ENCODE results near the gene NTHL1.

The NTHL1 gene

DNA sequence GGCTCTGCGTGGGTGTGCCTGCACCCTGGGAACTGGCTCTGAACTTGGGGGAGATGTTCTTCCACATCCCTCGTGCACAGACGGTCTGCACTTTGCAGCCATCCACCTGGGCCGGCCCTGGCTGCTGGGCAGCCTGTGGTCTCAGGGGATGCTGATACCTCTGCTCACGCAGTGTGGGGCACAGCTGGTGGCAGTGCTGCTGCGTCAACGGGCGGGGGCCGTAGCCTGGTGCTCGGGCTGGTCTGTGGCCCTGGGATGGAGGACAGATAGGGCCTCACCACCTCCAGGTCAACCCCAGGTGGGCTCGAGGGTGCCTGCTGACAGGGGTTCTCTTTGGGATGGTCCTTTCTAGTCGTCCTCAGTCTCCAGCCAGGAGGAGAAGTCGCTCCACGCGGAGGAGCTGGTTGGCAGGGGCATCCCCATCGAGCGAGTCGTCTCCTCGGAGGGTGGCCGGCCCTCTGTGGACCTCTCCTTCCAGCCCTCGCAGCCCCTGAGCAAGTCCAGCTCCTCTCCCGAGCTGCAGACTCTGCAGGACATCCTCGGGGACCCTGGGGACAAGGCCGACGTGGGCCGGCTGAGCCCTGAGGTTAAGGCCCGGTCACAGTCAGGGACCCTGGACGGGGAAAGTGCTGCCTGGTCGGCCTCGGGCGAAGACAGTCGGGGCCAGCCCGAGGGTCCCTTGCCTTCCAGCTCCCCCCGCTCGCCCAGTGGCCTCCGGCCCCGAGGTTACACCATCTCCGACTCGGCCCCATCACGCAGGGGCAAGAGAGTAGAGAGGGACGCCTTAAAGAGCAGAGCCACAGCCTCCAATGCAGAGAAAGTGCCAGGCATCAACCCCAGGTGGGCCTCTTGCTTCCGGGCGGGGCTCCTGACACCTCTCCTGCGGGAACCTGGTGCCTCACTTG lies 36.5 kb upstream of the NTHL1 start:
- DNase-seq: no peak

DNA sequence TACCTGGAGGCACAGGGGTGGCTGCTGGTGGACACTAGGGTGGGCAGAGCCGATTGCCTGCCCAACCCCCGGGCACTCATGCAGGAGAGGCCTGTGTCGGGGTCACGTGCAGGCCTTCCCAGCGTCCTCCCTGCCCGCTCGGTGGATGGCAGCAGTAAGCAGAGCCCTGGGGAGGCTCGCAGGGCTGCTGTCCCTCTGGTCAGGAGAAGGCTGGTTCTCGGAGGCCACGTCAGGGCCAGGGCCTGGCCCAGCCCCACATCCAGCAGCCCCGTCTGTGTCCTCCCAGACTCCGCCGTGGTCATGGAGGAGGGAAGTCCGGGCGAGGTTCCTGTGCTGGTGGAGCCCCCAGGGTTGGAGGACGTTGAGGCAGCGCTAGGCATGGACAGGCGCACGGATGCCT lies 35.8 kb upstream of the NTHL1 start:
- no peak for DNase-seq

DNA sequence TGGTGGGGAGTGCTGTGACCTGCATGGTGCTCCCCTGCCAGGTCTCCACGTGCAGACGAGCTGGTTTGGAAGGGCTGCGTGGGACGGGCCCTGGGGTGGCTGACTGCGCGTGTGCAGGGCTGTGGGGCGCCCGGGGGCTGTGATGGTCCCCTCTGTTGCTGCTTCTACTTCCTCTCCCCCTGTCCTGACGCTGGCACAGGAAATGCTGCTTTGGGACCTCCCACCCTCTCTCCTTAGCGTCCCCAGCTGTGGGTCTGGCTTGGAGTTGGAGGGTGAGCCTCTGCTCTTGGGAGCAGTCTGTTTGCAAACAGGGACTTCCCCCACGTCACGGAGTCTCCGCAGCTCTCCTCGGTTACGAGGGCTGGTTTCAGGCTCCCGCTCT lies 35.3 kb upstream of the NTHL1 start:
- DNase-seq: no peak

DNA sequence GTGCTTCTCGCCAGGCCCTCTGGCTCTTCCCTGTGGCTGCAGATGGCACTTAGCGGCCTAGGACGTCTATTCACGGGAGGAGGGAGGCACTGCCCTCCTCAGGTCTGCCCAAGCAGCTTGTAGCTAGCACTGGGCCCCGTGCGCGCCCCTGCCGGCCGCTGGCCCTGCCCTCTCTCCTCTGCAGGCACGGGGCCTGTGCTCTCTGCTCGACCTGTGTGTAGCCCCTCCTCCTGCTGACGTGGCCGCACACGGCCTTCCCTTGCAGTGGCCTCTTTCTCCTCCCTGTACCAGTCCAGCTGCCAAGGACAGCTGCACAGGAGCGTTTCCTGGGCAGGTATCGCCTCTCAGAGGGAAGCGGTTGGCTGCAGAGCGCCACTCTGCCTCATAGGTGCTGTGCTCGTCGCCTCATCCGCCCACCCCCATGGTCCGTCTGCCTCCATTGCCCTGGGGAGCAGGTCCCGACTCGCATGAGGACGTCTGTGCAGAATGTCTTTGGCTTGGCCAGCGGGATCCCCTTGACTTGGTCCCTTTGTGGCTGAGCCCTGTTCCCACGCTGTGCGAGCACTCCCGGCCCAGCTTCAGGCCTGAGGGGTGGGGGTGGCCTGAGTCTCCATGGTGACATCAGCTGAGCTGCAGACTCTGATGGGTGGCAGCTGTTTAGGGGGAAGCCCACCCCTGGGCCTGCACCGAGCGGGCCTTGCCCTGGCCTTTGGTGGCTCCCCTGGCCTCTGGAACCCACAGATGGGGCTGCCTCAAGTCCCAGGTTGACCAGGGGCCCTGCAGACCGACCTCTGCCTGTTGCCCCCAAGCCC lies 34.7 kb upstream of the NTHL1 start:
- DNase-seq: no peak

DNA sequence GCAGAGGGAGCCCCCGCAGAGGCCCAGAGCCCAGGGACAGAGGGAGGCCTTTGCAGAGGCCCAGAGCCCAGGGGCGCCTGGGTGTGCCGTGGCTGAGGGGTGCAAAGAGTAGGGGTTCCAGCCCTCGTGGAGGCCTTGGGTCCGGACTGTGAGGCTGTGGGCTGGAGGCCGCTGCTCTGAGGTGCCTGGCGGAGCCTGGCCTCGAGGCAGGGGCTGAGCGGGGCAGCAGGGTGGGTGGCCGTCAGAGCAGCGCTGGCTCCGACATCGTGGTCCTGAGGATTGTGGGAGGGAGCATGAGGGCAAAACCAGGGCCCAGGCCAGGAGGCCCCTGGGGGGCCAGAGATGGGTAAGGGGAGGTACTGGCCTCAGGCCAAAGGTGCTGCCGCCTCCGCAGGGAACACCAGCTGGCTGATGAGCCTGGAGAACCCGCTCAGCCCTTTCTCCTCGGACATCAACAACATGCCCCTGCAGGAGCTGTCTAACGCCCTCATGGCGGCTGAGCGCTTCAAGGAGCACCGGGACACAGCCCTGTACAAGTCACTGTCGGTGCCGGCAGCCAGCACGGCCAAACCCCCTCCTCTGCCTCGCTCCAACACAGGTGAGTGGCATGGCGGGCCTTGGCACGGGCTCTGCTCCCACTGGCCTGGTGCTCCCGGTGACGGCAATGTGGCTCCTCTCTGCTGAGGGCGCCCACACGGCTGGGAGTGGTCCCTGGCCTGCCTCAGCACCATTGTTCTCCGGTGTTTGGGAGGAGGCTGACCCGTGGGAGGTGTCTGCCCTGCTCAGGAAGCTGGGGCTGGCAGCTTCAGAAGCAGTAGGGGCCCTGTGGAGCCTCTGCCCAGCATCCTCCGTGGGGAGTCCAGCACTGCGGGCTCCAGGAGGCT lies 33.8 kb upstream of the NTHL1 start:
- DNase-seq: no peak

DNA sequence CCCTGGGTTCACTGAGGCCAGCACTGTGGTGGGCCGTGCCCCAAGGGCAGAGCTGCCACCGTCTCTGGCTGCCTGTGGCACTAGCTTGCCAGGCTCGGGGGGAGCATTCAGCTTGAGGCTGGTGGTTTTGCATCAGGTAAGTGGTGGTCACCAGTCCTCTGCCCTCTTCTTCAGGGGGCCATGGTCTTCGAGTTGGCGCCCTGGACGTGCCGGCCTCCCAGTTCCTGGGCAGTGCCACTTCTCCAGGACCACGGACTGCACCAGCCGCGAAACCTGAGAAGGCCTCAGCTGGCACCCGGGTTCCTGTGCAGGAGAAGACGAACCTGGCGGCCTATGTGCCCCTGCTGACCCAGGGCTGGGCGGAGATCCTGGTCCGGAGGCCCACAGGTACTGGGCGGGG lies 32.4 kb upstream of the NTHL1 start:
- DNase-seq: no peak

DNA sequence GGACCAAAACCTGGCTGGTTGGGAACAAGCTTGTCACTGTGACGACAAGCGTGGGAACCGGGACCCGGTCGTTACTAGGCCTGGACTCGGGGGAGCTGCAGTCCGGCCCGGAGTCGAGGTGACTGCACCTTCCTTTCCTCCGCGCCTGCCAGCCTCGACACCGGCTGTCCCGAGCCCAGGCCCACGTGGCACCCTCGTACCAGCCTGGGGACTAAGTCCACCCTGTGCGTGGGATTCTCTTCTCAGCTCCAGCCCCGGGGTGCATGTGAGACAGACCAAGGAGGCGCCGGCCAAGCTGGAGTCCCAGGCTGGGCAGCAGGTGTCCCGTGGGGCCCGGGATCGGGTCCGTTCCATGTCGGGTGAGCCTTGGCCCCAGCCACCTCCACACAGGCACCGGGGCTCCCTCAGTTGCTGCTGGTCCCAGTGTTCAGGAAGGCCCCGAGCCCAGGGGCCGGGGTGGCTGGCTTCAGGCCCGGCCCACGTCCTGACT lies 31.7 kb upstream of the NTHL1 start:
- no peak for DNase-seq

DNA sequence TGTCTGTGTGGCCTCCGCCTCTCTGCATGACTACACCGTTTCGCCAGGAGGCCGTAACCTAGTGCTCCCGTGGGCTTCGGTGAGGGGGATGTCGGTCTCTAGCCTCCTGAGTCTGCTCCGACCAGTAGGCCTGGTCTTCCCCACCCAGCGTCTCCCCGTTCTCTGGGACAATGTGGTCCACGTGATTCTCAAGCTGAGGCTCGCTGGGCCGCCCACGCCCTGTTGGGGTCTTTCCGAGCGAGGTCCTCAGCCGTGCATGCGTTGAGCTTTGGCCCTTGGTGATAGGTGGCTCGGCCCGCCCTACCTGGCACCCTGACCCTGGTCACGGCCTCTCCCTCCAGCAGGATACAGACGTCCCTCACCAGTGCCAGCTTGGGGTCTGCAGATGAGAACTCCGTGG lies 31.1 kb upstream of the NTHL1 start:
- DNase-seq: no peak

DNA sequence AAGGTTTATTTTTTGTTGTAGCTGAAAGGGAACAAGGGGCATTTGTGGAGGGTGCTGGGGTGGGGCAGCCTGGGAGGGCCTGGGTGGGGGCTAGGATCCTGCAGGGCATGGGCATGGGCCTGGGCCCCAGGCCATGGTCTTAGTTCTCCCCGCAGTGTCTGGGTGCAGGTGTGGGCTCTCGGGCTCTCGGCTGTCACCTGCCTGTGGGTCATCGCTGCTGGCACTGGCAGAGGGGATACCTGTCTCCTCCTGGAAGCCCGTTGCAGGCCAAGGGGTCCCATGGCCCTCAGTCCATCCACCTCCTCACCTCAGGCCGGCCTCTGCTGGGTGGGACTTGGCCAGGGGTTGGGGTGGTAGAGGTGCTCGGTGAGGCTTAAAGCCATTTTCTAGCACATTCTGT lies 30.5 kb upstream of the NTHL1 start:
- DNase-seq: no peak

DNA sequence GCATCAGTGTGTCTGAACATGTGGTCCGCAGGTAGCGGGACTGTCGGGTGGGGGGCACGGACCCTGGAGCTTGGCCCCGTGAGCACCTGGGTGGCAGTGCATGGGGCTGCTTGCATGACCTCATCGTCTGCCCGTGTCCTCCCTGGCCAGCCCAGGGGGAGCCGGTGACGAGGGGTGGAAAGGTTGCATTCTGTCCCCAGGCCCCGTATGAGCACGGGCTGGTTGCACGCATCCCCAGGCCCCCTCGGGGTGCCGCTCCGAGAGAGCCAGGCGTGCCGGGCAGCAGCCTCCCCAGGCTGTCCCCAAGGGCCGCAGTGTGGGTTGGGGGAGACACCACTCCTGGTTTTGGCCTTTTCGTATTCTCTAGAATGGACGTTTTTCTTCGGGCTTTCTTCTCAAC lies 30.1 kb upstream of the NTHL1 start:
- no peak for DNase-seq

DNA sequence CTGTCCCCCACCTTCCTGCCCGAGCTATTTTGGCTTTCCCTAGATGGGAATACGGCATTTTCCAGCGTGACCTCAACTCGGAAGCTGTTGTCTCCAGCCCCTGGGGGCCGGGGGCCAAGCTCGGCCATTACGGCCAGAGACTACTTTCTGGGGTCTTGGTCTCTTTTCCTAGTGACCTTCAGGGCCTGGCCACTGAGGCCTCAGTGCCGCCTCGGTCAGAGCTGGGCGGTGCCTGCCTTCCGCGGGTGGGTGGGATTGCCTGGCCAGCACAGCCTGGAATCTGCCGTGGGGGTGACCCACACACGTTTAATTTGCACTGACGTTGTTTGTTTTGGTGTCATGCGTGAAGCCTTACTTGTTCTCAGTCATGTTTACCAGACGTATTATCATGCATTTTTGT lies 29.4 kb upstream of the NTHL1 start:
- DNase-seq: no peak

DNA sequence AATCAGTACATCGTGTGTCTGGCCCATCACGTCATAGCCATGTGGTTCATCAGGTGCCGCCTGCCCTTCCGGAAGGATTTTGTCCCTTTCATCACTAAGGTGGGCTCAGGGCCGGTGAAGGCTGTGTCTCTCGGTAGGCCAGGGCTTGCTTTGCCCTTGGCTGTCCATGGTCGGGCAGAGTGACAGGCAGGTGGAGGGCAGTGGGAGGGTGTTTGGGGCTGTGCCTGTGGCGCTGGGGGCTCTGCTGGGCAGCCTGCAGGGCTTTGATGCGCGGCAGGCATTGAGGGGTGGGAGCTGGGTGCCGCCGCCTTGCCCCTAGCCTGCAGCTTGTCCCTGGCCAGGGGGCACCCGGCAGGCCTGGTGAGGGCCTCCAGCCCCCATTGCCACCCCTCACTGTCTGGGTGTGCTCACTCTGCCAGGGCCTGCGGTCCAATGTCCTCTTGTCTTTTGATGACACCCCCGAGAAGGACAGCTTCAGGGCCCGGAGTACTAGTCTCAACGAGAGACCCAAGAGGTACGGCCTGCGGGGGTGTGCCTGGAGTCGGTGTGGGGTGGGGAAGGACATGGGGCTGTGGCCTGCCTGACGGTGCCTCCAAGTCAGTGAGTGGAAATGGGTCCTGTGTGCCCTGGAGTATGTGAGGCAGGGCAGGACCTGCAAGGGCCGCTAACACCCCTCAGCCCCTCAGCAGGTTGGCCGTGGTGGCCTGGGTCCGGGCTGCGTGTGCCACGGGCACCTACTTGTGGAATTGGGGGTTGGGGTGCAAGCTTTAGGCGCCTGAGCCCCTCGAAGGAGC lies 28.6 kb upstream of the NTHL1 start:
- no peak for DNase-seq

DNA sequence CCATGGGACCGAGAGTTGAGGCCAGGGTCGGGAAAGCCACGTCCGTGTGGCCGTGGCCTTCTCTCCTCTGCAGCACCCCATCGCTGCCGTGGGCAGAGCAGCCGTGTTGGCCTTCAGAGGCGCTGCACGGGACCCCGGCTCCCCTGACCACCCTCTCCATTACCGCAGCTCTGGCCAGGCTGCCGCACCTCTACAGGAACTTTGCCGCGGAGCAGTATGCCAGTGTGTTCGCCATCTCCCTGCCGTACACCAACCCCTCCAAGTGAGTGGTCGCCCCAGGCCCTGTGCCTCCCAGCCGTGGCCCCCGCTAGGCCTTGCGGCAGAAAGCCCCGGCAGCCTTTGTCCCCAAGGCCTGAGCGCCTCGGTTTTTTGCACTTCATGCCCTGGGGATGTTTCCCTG lies 28.0 kb upstream of the NTHL1 start:
- DNase-seq: no peak

DNA sequence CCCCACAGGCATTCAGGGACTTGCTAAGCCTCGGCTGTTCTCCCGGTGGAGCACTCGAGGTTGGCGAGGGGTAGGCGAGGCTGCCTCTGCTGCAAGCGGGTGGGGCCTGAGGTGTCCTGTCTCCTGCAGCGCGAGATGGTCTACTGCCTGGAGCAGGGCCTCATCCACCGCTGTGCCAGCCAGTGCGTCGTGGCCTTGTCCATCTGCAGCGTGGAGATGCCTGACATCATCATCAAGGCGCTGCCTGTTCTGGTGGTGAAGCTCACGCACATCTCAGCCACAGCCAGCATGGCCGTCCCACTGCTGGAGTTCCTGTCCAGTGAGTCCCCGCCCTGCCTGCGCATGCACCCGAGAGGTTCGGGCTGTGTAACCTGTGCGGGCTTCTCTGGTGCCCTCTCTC lies 26.4 kb upstream of the NTHL1 start:
- no peak for DNase-seq

DNA sequence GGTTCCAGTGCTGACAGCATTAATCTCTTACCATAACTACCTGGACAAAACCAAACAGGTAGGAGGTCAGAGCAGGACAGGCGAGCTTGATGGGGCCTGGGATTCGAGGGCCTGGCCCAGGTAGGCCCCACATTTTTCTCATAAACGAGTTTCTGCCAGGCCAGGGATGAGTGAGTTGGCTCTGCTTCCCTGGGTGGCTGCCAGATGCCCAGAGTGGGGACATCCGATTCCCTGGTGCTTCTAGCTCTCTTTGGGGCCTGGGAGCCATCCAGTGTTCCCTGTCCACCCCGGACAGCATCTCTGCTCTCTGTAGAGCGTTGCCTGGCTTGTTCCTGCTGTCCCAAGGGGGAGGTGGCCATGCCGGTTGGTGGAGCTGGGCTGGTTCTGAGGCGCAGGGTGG lies 25.3 kb upstream of the NTHL1 start:
- DNase-seq: no peak

DNA sequence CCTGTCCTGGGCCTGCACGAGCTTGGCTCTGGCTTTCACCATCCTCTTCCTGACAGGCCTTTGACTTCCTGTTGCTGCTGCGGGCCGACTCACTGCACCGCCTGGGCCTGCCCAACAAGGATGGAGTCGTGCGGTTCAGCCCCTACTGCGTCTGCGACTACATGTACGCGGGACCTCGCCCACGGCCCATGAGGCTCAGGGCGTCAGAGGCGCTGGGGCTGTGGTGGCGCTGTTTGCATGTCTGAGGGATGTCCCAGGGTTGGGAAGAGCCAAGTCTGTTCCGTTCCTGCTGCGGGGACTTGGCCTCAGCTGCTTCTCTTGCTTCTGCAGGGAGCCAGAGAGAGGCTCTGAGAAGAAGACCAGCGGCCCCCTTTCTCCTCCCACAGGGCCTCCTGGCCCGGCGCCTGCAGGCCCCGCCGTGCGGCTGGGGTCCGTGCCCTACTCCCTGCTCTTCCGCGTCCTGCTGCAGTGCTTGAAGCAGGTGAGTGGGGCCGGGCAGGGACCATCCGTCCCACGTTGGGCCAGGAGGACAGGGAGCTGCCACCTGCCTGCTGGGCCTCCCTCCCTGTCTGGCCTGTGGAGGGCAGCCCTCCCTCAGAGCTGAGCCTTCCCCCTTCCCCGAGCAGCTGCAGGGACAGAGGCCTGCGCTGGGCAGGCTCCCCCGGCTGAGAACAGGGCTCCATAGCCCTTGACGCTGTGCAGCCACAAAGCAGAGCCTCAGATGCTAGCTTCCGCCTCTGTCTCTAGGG lies 24.0 kb upstream of the NTHL1 start:
- no peak for DNase-seq

DNA sequence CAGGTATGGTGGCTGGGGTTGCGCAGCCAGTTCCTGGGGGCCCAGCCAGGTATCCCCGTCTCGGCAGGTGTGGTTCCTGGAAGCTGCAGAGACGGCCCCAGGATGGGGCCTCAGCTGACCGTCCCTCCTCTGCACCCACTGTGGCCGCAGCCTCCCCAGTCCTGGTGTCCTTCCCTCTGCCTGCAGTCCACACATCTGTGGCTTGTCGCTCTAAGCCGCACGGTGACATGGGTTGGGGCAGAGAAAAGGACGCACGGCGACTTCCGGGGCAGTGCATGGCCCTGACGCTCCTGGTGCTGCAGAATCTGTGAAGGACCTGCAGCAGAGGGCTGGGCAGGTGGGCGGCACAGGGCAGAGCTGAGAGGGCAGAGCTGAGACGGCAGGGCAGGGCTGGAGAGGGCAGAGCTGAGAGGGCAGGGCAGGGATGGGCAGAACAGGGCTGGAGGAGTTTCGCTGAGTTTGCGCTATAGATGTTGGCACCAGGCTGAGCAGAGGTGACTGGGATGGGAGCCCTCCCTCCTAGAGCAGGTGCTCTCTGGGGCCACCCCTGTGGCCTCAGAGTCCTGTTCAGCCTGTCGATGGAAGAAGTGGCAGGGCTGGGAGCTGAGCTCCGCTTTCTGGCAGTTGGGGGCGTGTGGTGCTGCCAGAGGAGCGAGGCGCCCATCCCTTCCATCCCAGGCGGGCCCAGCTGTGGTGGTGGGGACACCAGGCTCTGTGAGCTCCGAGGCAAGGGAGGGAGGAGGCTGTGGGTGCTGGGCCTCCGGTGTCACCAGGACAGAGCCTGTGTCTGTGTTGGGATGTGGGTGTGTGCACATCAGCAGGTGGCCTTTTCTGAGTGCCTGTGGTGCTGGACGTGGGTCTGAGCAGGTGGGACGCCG lies 23.2 kb upstream of the NTHL1 start:
- no peak for DNase-seq

DNA sequence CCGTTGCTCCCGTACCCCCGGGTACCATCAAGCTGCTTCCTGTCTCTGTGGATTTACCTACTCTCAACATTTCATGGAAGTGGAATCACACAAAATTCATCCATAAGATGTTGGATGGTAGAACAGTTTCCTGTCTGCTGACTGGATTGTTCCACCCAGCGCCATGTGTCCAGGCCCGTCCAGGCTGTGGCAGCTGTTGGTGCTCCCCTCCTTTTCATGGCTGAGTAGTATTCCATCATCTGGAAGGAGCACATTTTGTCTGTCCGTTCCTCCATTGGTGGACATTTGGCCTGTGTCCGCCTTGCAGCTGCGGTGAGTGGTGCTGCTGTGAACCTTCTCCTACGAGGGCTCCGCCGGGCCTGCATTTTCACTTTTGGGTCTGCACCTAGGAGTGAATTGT lies 18.5 kb upstream of the NTHL1 start:
- DNase-seq: no peak

DNA sequence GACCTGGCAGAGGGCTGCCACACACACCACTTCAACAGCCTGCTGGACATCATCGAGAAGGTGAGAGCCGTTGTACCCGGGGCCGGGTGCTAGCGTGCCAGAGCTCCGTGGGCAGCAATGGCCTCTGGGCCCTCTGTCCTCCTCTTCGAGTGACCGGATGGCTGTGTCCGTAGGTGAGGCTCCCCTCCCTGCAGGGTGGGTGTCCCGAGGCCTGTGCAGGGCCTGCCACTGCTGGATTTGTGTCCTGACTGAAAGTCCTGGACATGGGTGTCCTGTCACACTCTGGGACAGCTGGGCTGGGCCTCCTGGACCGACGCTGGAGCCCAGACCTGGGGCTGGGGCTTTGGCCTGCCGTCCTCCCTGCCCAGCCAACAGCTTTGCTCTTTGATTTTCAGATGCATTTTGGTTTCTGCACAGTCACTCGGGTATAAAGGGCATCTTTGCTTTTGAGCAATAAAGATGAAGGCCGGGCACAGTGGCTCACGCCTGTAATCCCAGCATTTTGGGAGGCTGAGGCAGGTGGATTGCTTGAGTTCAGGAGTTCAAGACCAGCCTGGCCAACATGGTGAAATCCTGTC lies 16.8 kb upstream of the NTHL1 start:
- DNase-seq: no peak

DNA sequence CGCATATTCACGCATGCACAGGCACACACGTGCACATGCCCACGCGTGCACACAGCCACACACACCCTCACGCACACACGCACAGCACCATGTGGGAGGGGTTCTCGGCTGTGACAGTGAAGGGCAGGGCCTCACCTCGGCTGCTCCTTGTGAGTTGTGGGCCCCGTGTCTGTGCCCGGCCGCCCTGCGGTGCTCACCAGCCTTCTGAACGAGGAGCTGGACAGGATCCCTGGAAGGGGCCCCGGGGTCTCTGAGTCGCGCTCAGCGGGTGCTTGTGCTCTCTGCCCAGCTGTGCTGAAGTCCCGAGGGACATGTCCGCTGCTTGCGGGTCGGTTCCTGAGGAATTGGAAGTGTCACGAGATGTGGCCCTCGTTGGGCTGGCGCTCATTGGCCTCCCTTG lies 16.2 kb upstream of the NTHL1 start:
- no peak for DNase-seq
